ENCODE results near the gene ADSL. TPM values are rescaled to one million over a fixed set of nuclear protein-coding genes. Genes with fewer than 3 reads are reported as not detected.

ADSL gene
- total and polyA plus RNA-seq, 2 donors (not counting 1 experiment from before 2014, with no cell fraction given): 61.0 to 63.8 TPM

DNA sequence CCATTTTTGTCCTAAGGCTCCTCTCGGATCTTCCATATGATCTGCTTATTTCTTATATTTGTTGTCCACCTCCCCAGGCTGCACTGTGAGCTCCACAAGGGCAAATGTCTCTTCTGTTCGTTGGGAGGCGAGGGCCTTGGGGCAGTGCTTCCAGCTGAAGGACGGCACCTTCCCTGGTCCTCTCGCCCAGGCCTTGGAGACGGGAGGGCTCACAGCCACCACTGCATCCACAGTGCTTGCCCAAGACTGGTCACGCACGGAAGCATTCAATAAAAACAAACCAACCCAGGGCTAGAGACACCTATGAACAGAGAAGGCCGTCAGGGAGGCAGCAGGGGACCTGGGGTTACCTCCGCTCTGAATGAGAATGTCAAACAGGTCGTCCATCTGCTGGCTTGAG, 70.3 kb downstream of the ADSL start:
- ChIA-PET POLR2A (interaction anchor here (0.7 to 2.3 kb wide), 2 partner anchors 19 to 371 kb away, joined by 5 to 7 read pairs; no protein-coding TSS in a partner anchor), CTCF (interaction anchor here (1.4 to 7.2 kb wide), 4 partner anchors 16 to 108 kb away, joined by 4 to 51 read pairs (median 4); no protein-coding TSS in a partner anchor)
- H3K27me3 ChIP-seq (replicated peaks in 1 of 4; ENCODE audit: control extremely low read depth in 1 of 4, control insufficient read depth in 3 of 4, insufficient read depth in 4 of 4, low read length in 3 of 4): no peaks in the 10 kb centered on the region
- WGBS (ENCODE audit: insufficient coverage): 85% methylated on average over 6 of the region's 11 CpGs
- Mint-ChIP-seq H3K4me1 (peaks cover 72% of the 10 kb centered on the region), H3K27ac (peak overlapping the region; percentile 92), H3K4me3 (peak overlapping the region; percentile 81), H3K27me3 (no peaks in the 10 kb centered on the region), H3K9me3 (ENCODE audit: insufficient read depth) (no peaks in the 10 kb centered on the region)
- ATAC-seq (ENCODE audit: low read depth) (no peak), DNase-seq (no peak)
- no peak overlapping the region for H2AFZ ChIP-seq (ENCODE audit: insufficient read depth, low read depth, low read length, poor library complexity, severe bottlenecking)
- H3K4me1 ChIP-seq (ENCODE audit: control insufficient read depth in 2 of 2, insufficient read depth in 2 of 2, low read length in 2 of 2): peaks cover 73 to 84% of the 10 kb centered on the region in 2 donors
- TF ChIP-seq EZH2 (IDR thresholded peaks at IDR 0.05; ENCODE audit: borderline replicate concordance, insufficient read depth, low read depth, low read length, poor library complexity, severe bottlenecking): no peak
- peaks cover 5% of the 10 kb centered on the region for H4K20me1 ChIP-seq (ENCODE audit: control insufficient read depth, insufficient read depth, low read length, poor library complexity, severe bottlenecking)
- H3K27ac ChIP-seq (ENCODE audit: low read length in 2 of 2): peak overlapping the region; percentile 25 to 80
- peaks cover 0 to 56% of the 10 kb centered on the region in 2 experiments for H3K36me3 ChIP-seq (replicated peaks in 1 of 2; ENCODE audit: control extremely low read depth in 1 of 2, control insufficient read depth in 1 of 2, extremely low read depth in 1 of 2, insufficient read depth in 2 of 2, low read length in 1 of 2)
- no peaks in the 10 kb centered on the region for H3K9me3 ChIP-seq (ENCODE audit: control extremely low read depth in 1 of 3, control insufficient read depth in 2 of 3, insufficient read depth in 1 of 3, low read length in 2 of 3)
- intact Hi-C loops (cut with micrococcal nuclease): loop anchor here (10.0 kb wide), 1 partner anchor 48 kb away; no protein-coding TSS in a partner anchor
- H3K9ac ChIP-seq (ENCODE audit: low read length): no peak overlapping the region
- peak overlapping the region; percentile 76 for H3K4me2 ChIP-seq (replicated peaks; ENCODE audit: low read depth, low read length, poor library complexity, severe bottlenecking)
- H3K4me3 ChIP-seq (ENCODE audit: control extremely low read depth in 1 of 5, extremely low read depth in 1 of 5, insufficient read depth in 1 of 5, low read depth in 2 of 5, low read length in 4 of 5): no peak overlapping the region
- peaks cover 28% of the 10 kb centered on the region for H3K79me2 ChIP-seq (ENCODE audit: control insufficient read depth, insufficient read depth, low read length)

DNA sequence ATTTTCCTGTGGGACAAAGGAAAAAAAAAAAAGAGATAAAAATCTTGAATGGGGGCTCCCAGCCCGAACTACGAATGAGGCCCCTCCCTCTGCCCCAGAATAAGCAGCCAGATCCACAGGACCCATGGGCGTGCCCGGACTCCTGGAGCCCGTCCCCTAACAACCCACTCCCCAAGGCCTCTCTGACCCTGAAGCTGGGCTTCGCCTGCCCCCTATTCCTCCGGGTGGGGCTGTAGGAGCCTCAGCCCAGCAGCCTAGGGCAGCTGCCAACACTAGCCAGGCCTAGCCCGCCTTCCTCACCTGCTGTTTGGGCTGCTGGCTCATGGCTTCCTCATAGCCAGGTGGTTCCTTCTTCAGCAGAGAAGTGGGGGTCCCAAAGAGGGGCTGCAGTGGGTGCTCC, 70.7 kb downstream of the ADSL start:
- peak overlapping the region; percentile 81 for H3K4me3 Mint-ChIP-seq
- WGBS (ENCODE audit: insufficient coverage): 87% methylated on average over 6 of the region's 8 CpGs
- Histone ChIP-seq H4K20me1 (ENCODE audit: control insufficient read depth, insufficient read depth, low read length, poor library complexity, severe bottlenecking) (peaks cover 5% of the 10 kb centered on the region), H3K9me3 (ENCODE audit: control extremely low read depth in 1 of 3, control insufficient read depth in 2 of 3, insufficient read depth in 1 of 3, low read length in 2 of 3) (no peaks in the 10 kb centered on the region), H3K79me2 (ENCODE audit: control insufficient read depth, insufficient read depth, low read length) (peaks cover 29% of the 10 kb centered on the region), H3K27me3 (replicated peaks in 1 of 4; ENCODE audit: control extremely low read depth in 1 of 4, control insufficient read depth in 3 of 4, insufficient read depth in 4 of 4, low read length in 3 of 4) (no peaks in the 10 kb centered on the region), H3K36me3 (replicated peaks in 1 of 2; ENCODE audit: control extremely low read depth in 1 of 2, control insufficient read depth in 1 of 2, extremely low read depth in 1 of 2, insufficient read depth in 2 of 2, low read length in 1 of 2) (peaks cover 0 to 56% of the 10 kb centered on the region in 2 experiments), H3K4me2 (replicated peaks; ENCODE audit: low read depth, low read length, poor library complexity, severe bottlenecking) (peak overlapping the region; percentile 76), H3K4me3 (ENCODE audit: control extremely low read depth in 1 of 5, extremely low read depth in 1 of 5, insufficient read depth in 1 of 5, low read depth in 2 of 5, low read length in 4 of 5) (no peak overlapping the region), H2AFZ (ENCODE audit: insufficient read depth, low read depth, low read length, poor library complexity, severe bottlenecking) (no peak overlapping the region), H3K4me1 (ENCODE audit: control insufficient read depth in 2 of 2, insufficient read depth in 2 of 2, low read length in 2 of 2) (peaks cover 69 to 80% of the 10 kb centered on the region in 2 donors), H3K27ac (ENCODE audit: low read length in 2 of 2) (peak overlapping the region; percentile 10 to 80), H3K9ac (ENCODE audit: low read length) (no peak overlapping the region)
- peak overlapping the region; percentile 92 for H3K27ac Mint-ChIP-seq
- POLR2A ChIA-PET: interaction anchor here (0.7 to 2.3 kb wide), 2 partner anchors 19 to 371 kb away, joined by 5 to 7 read pairs; no protein-coding TSS in a partner anchor
- DNase-seq: no peak
- intact Hi-C loops (cut with micrococcal nuclease): loop anchor here (10.0 kb wide), 1 partner anchor 48 kb away; no protein-coding TSS in a partner anchor
- CTCF ChIA-PET: interaction anchor here (1.4 to 7.2 kb wide), 3 partner anchors 16 to 229 kb away, joined by 4 to 51 read pairs (median 5); no protein-coding TSS in a partner anchor
- TF ChIP-seq, protein P1, sequence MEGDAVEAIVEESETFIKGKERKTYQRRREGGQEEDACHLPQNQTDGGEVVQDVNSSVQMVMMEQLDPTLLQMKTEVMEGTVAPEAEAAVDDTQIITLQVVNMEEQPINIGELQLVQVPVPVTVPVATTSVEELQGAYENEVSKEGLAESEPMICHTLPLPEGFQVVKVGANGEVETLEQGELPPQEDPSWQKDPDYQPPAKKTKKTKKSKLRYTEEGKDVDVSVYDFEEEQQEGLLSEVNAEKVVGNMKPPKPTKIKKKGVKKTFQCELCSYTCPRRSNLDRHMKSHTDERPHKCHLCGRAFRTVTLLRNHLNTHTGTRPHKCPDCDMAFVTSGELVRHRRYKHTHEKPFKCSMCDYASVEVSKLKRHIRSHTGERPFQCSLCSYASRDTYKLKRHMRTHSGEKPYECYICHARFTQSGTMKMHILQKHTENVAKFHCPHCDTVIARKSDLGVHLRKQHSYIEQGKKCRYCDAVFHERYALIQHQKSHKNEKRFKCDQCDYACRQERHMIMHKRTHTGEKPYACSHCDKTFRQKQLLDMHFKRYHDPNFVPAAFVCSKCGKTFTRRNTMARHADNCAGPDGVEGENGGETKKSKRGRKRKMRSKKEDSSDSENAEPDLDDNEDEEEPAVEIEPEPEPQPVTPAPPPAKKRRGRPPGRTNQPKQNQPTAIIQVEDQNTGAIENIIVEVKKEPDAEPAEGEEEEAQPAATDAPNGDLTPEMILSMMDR (IDR thresholded peaks at IDR 0.05): no peak
- no peak for TF ChIP-seq EZH2 (IDR thresholded peaks at IDR 0.05; ENCODE audit: borderline replicate concordance, insufficient read depth, low read depth, low read length, poor library complexity, severe bottlenecking)
- no peak for ATAC-seq (ENCODE audit: low read depth)
- no peaks in the 10 kb centered on the region for H3K27me3 Mint-ChIP-seq
- H3K9me3 Mint-ChIP-seq (ENCODE audit: insufficient read depth): no peaks in the 10 kb centered on the region
- H3K4me1 Mint-ChIP-seq: peaks cover 69% of the 10 kb centered on the region

Measured in B cell (primary cell).